ENCODE measurements around the gene IL6R. TPM values are rescaled to one million over a fixed set of nuclear protein-coding genes. Genes with fewer than 3 reads are reported as not detected.
A peak's percentile ranks its signal among the peaks of the same experiment; 100 is the strongest.

Gene IL6R
- total and polyA plus RNA-seq, 3 experiments from 2014 or later, result 2.8 to 12.8 (median 3.8) TPM

DNA sequence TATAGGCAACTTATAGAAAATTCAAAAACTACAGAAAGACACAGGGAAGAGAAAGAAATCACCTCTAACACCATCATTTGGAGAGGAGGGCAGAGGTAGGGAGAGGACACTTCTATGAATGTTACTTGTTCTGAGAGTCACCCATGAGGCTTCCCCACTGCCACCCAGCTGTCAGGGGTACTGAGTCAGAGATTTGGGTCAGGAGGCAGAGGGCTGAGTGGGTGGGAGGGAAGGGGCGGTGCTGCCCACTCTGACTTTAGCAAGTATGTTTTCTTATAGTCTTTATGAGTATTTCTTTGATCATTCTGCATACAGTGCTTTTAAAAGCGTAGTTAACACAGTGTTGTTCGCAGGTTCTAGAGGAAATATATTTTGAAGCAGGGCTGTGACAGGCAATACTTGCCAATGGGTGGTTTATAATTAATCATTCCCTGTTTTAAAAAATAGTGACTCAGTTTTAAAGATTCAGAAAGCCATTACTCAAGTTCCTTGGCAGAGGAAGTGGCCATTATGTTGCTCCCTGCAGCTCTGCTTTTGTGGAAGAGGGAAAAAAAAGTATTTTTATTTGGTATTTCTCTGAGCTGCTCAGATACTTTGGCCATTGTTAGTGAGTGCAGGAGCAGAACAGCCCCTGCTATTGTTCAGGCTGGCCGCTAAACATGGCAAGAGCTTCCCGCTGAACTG is 18.3 kb downstream of the IL6R start:
- Mint-ChIP-seq H3K4me3 (no peak overlapping the region), H3K9me3 (no peaks in the 10 kb centered on the region), H3K36me3 (peaks cover 0 to 5% (median 0%) of the 10 kb centered on the region in 3 donors), H3K27me3 (no peaks in the 10 kb centered on the region), H3K4me1 (peaks cover 22 to 24% (median 24%) of the 10 kb centered on the region in 3 donors), H3K27ac (no peak overlapping the region)
- H3K36me3 ChIP-seq (ENCODE audit: insufficient read depth, low read length), result no peaks in the 10 kb centered on the region
- no peak overlapping the region for H3K27ac ChIP-seq (ENCODE audit: low read depth, low read length)
- no peaks in the 10 kb centered on the region for H3K27me3 ChIP-seq (ENCODE audit: insufficient read depth, low read length, poor library complexity, severe bottlenecking)
- H3K4me3 ChIP-seq (ENCODE audit: low read length), result no peak overlapping the region
- DNase-seq, result peak in 1 of 5 donors; percentile 4
- ChIA-PET POLR2A (no interaction called here), CTCF (no interaction called here)
- H3K4me1 ChIP-seq (ENCODE audit: insufficient read depth, low read length), result peaks cover 50% of the 10 kb centered on the region
- no peaks in the 10 kb centered on the region for H3K9me3 ChIP-seq (ENCODE audit: low read length)

- Histone ChIP-seq H3K4me3 (ENCODE audit: low read length) (no peak overlapping the region), H3K36me3 (ENCODE audit: insufficient read depth, low read length) (no peaks in the 10 kb centered on the region), H3K27ac (ENCODE audit: low read depth, low read length) (no peak overlapping the region), H3K4me1 (ENCODE audit: insufficient read depth, low read length) (peaks cover 45% of the 10 kb centered on the region), H3K9me3 (ENCODE audit: low read length) (no peaks in the 10 kb centered on the region), H3K27me3 (ENCODE audit: insufficient read depth, low read length, poor library complexity, severe bottlenecking) (no peaks in the 10 kb centered on the region)
- POLR2A ChIA-PET, result no interaction called here
- peaks cover 0 to 5% (median 0%) of the 10 kb centered on the region in 3 donors for H3K36me3 Mint-ChIP-seq
- no peaks in the 10 kb centered on the region for H3K9me3 Mint-ChIP-seq
- H3K27me3 Mint-ChIP-seq, result no peaks in the 10 kb centered on the region
- peaks cover 17 to 22% (median 19%) of the 10 kb centered on the region in 3 donors for H3K4me1 Mint-ChIP-seq
- peak in 1 of 5 donors; percentile 18 for DNase-seq
- peak overlapping the region in 1 of 8 donors; percentile 14 for H3K27ac Mint-ChIP-seq
- H3K4me3 Mint-ChIP-seq, result no peak overlapping the region
- CTCF ChIA-PET, result no interaction called here
Measured at GRCh38 chr1:154423988-154424326, 18.8 kb downstream of the IL6R start.

GRCh38 chr1:154425172-154425571 is 20.0 kb downstream of the IL6R start:
- no peaks in the 10 kb centered on the region for H3K27me3 ChIP-seq (ENCODE audit: insufficient read depth, low read length, poor library complexity, severe bottlenecking)
- no peak overlapping the region for H3K27ac ChIP-seq (ENCODE audit: low read depth, low read length)
- Mint-ChIP-seq H3K36me3 (peaks cover 0 to 8% (median 5%) of the 10 kb centered on the region in 3 donors), H3K9me3 (no peaks in the 10 kb centered on the region), H3K4me1 (peaks cover 5 to 9% (median 6%) of the 10 kb centered on the region in 3 donors), H3K27ac (peak overlapping the region in 1 of 8 donors; percentile 66), H3K4me3 (no peak overlapping the region), H3K27me3 (no peaks in the 10 kb centered on the region)
- DNase-seq, result peak in 1 of 5 donors; percentile 1
- POLR2A ChIA-PET, result no interaction called here
- peaks cover 33% of the 10 kb centered on the region for H3K4me1 ChIP-seq (ENCODE audit: insufficient read depth, low read length)
- CTCF ChIA-PET, result no interaction called here
- H3K9me3 ChIP-seq (ENCODE audit: low read length), result no peaks in the 10 kb centered on the region
- no peak overlapping the region for H3K4me3 ChIP-seq (ENCODE audit: low read length)
- peaks cover 9% of the 10 kb centered on the region for H3K36me3 ChIP-seq (ENCODE audit: insufficient read depth, low read length)

- H3K27me3 ChIP-seq (ENCODE audit: insufficient read depth, low read length, poor library complexity, severe bottlenecking), result no peaks in the 10 kb centered on the region
- Mint-ChIP-seq H3K4me3 (no peak overlapping the region), H3K36me3 (peaks cover 0 to 13% (median 0%) of the 10 kb centered on the region in 3 donors), H3K27ac (no peak overlapping the region), H3K9me3 (no peaks in the 10 kb centered on the region), H3K27me3 (no peaks in the 10 kb centered on the region), H3K4me1 (peaks cover 13 to 23% (median 18%) of the 10 kb centered on the region in 3 donors)
- H3K4me3 ChIP-seq (ENCODE audit: low read length), result no peak overlapping the region
- ChIA-PET POLR2A (no interaction called here), CTCF (no interaction called here)
- peaks cover 9% of the 10 kb centered on the region for H3K36me3 ChIP-seq (ENCODE audit: insufficient read depth, low read length)
- H3K9me3 ChIP-seq (ENCODE audit: low read length), result no peaks in the 10 kb centered on the region
- peaks cover 28% of the 10 kb centered on the region for H3K4me1 ChIP-seq (ENCODE audit: insufficient read depth, low read length)
- H3K27ac ChIP-seq (ENCODE audit: low read depth, low read length), result no peak overlapping the region
- DNase-seq, result peak in 1 of 5 donors; percentile 27
Measured at GRCh38 chr1:154427173-154428139, 22.3 kb downstream of the IL6R start.

GRCh38 chr1:154429118-154429517 is 24.0 kb downstream of the IL6R start:
- ChIA-PET POLR2A (no interaction called here), CTCF (interaction anchor here (1.3 kb wide), 1 partner anchor 22 kb away, joined by 3 read pairs; no protein-coding TSS in a partner anchor)
- no peak for DNase-seq
- peaks cover 26% of the 10 kb centered on the region for H3K4me1 ChIP-seq (ENCODE audit: insufficient read depth, low read length)
- H3K27ac ChIP-seq (ENCODE audit: low read depth, low read length), result no peak overlapping the region
- H3K9me3 ChIP-seq (ENCODE audit: low read length), result no peaks in the 10 kb centered on the region
- H3K36me3 ChIP-seq (ENCODE audit: insufficient read depth, low read length), result peaks cover 9% of the 10 kb centered on the region
- Mint-ChIP-seq H3K9me3 (no peaks in the 10 kb centered on the region), H3K27me3 (no peaks in the 10 kb centered on the region), H3K36me3 (peaks cover 0 to 16% (median 0%) of the 10 kb centered on the region in 3 donors), H3K4me3 (no peak overlapping the region), H3K4me1 (peaks cover 18 to 30% (median 22%) of the 10 kb centered on the region in 3 donors), H3K27ac (no peak overlapping the region)
- no peaks in the 10 kb centered on the region for H3K27me3 ChIP-seq (ENCODE audit: insufficient read depth, low read length, poor library complexity, severe bottlenecking)
- no peak overlapping the region for H3K4me3 ChIP-seq (ENCODE audit: low read length)

- ChIA-PET POLR2A (no interaction called here), CTCF (interaction anchor here (1.3 kb wide), 1 partner anchor 21 kb away, joined by 3 read pairs; no protein-coding TSS in a partner anchor)
- no peaks in the 10 kb centered on the region for H3K9me3 ChIP-seq (ENCODE audit: low read length)
- H3K4me1 ChIP-seq (ENCODE audit: insufficient read depth, low read length), result peaks cover 26% of the 10 kb centered on the region
- Mint-ChIP-seq H3K27me3 (no peaks in the 10 kb centered on the region), H3K27ac (peak overlapping the region in 2 of 8 donors; percentile 73 to 75), H3K4me3 (no peak overlapping the region), H3K4me1 (peaks cover 18 to 30% (median 22%) of the 10 kb centered on the region in 3 donors), H3K9me3 (no peaks in the 10 kb centered on the region), H3K36me3 (peaks cover 0 to 24% (median 0%) of the 10 kb centered on the region in 3 donors)
- H3K36me3 ChIP-seq (ENCODE audit: insufficient read depth, low read length), result peaks cover 17% of the 10 kb centered on the region
- DNase-seq, result no peak
- H3K27ac ChIP-seq (ENCODE audit: low read depth, low read length), result no peak overlapping the region
- no peak overlapping the region for H3K4me3 ChIP-seq (ENCODE audit: low read length)
- no peaks in the 10 kb centered on the region for H3K27me3 ChIP-seq (ENCODE audit: insufficient read depth, low read length, poor library complexity, severe bottlenecking)
Measured at GRCh38 chr1:154429841-154430611, 24.9 kb downstream of the IL6R start.

DNA sequence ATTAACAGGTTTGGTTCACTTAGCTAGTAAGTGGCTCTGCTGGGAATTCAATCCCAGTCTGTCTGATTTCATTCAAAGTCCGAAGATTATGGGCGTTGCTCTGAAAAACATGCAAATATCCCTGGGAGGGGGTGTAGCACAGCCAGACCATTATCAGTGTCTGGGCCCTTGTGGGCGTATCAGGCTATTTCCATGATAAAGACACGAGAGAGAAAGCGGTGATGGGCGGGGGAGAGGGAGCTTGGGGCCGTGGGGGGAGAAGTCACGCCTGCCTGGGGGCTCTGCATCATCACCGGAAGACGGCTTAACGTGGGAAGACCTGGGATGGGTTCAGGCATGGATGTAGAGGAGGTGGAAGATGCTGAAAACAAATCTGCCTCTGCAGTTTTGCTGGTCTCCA is 25.8 kb downstream of the IL6R start:
- Mint-ChIP-seq H3K4me1 (peaks cover 18 to 28% (median 19%) of the 10 kb centered on the region in 3 donors), H3K9me3 (no peaks in the 10 kb centered on the region), H3K27me3 (no peaks in the 10 kb centered on the region), H3K27ac (peak overlapping the region in 1 of 8 donors; percentile 73), H3K4me3 (no peak overlapping the region), H3K36me3 (peaks cover 0 to 29% (median 0%) of the 10 kb centered on the region in 3 donors)
- POLR2A ChIA-PET, result no interaction called here
- H3K36me3 ChIP-seq (ENCODE audit: insufficient read depth, low read length), result peaks cover 17% of the 10 kb centered on the region
- no peak overlapping the region for H3K27ac ChIP-seq (ENCODE audit: low read depth, low read length)
- peaks cover 26% of the 10 kb centered on the region for H3K4me1 ChIP-seq (ENCODE audit: insufficient read depth, low read length)
- CTCF ChIA-PET, result interaction anchor here (1.4 to 1.8 kb wide), 2 partner anchors 37 to 96 kb away, joined by 3 to 4 read pairs; no protein-coding TSS in a partner anchor
- DNase-seq, result no peak
- H3K9me3 ChIP-seq (ENCODE audit: low read length), result no peaks in the 10 kb centered on the region
- H3K4me3 ChIP-seq (ENCODE audit: low read length), result no peak overlapping the region
- H3K27me3 ChIP-seq (ENCODE audit: insufficient read depth, low read length, poor library complexity, severe bottlenecking), result no peaks in the 10 kb centered on the region

Data from CD8-positive, alpha-beta memory T cell (primary cell).